HG03457 (cell line): ENCODE results near the gene TTYH3.
"Not testable (repeated sequence)": the region's sequence is repeated elsewhere in the genome, so short reads cannot be mapped to it uniquely, and the experiment has no call there.

Source experiments
- ATAC-seq: cut with Tn5 transposase; IDR thresholded peaks from one replicate; pipeline ENCODE4 v1.9.1; 2021; ENCODE audit warnings: moderate number of reproducible peaks; ENCODE audit not compliant: unreplicated experiment

TTYH3 gene

GRCh38 chr7:2631946-2632732, at the start of gene TTYH3:
Gene TTYH3, plus strand, starts transcription at chr7:2631986. Its CDS starts 170 bp downstream, at chr7:2632156.
- ATAC-seq = peak; percentile 22

- ATAC-seq = no peak
Measured at GRCh38 chr7:2582006-2582735, 49.6 kb upstream of the TTYH3 start.

GRCh38 chr7:2583798-2584580, 47.8 kb upstream of the TTYH3 start:
- no peak for ATAC-seq

- ATAC-seq = no peak
Measured at GRCh38 chr7:2585446-2585845, 46.3 kb upstream of the TTYH3 start.

GRCh38 chr7:2586326-2587020, 45.3 kb upstream of the TTYH3 start:
- no peak for ATAC-seq

- no peak for ATAC-seq
Measured at GRCh38 chr7:2587134-2587533, 44.7 kb upstream of the TTYH3 start.

- ATAC-seq = no peak
Measured at GRCh38 chr7:2587778-2588177, 44.0 kb upstream of the TTYH3 start.

GRCh38 chr7:2589341-2589740, 42.4 kb upstream of the TTYH3 start:
- no peak for ATAC-seq

GRCh38 chr7:2589941-2590340, 41.8 kb upstream of the TTYH3 start:
- ATAC-seq = not testable (repeated sequence)

- ATAC-seq = no peak
Measured at GRCh38 chr7:2592375-2592865, 39.4 kb upstream of the TTYH3 start.

GRCh38 chr7:2593036-2593727, 38.6 kb upstream of the TTYH3 start:
- ATAC-seq = no peak

- no peak for ATAC-seq
Measured at GRCh38 chr7:2594599-2594998, 37.2 kb upstream of the TTYH3 start.

GRCh38 chr7:2595258-2595860, 36.4 kb upstream of the TTYH3 start:
- ATAC-seq = no peak

- ATAC-seq = no peak
Measured at GRCh38 chr7:2596464-2597272, 35.1 kb upstream of the TTYH3 start.

- no peak for ATAC-seq
Measured at GRCh38 chr7:2597273-2597640, 34.5 kb upstream of the TTYH3 start.

- no peak for ATAC-seq
Measured at GRCh38 chr7:2598154-2598823, 33.5 kb upstream of the TTYH3 start.

- ATAC-seq = no peak
Measured at GRCh38 chr7:2601065-2601464, 30.7 kb upstream of the TTYH3 start.

GRCh38 chr7:2601907-2602306, 29.9 kb upstream of the TTYH3 start:
- ATAC-seq = no peak
